Skin of body (tissue), 2 donors: ENCODE measurements around the gene POTEC. TPM values are rescaled to one million over a fixed set of nuclear protein-coding genes. Genes with fewer than 3 reads are reported as not detected.

Experiments
- small RNA-seq: library from RNA; depleted of rRNA; stranded (forward); fragments of <200 nt; gene quantifications from one replicate; pipeline ENCODE3, GENCODE V24; 2014; ENCODE audit warnings: low replicate concordance
- total RNA-seq: library from RNA; depleted of rRNA; stranded (reverse); fragments of >200 nt; gene quantifications from one replicate; pipeline ENCODE4 v1.2.3, GENCODE V29; 2014

Gene POTEC
- total RNA-seq, 1 donor from 2014 or later, result not detected

Small RNA genes lying within 50 kb of the gene (small RNA-seq; reads per million reads assigned to genes)
- not detected for gene RNU6-1021P

Other genes starting within 250 kb of the POTEC start
- gene ANKRD30B, start 204.6 kb upstream of the POTEC start, total RNA-seq, result 0.20 TPM